Epithelial cell of proximal tubule (primary cell): Measurements from ENCODE around the gene TNFAIP6. TPM values are rescaled to one million over a fixed set of nuclear protein-coding genes. Genes with fewer than 3 reads are reported as not detected.
A peak's percentile ranks its signal among the peaks of the same experiment; 100 is the strongest.

Experiments used
- DNase-seq: peaks from one replicate; pipeline ENCODE4 v3.0.0-alpha.2; 2011; ENCODE audit warnings: low read depth
- H3K4me3 ChIP-seq: 2 replicates; pipeline ENCODE4 v1.5.1; 2011; ENCODE audit warnings: low read depth, mild to moderate bottlenecking, low read length
- CTCF ChIP-seq: conservative IDR thresholded peaks from 2 replicates; pipeline ENCODE4 v1.5.1; 2012; ENCODE audit warnings: low read depth, mild to moderate bottlenecking, low read length
- total RNA-seq: library from RNA; depleted of rRNA; stranded (reverse); fragments of >200 nt; gene quantifications from 2 replicates; pipeline ENCODE4 v1.2.3, GENCODE V29; 2015

Gene TNFAIP6
- total RNA-seq, 1 donor from 2014 or later: 3.1 TPM

GRCh38 chr2:151347294-151347693 lies 10.1 kb upstream of the TNFAIP6 start:
- no peak for DNase-seq
- no peak overlapping the region for H3K4me3 ChIP-seq
- TF ChIP-seq CTCF: no peak

GRCh38 chr2:151347906-151348305 lies 9.5 kb upstream of the TNFAIP6 start:
- TF ChIP-seq CTCF: no peak
- no peak for DNase-seq

GRCh38 chr2:151350579-151351195 lies 6.7 kb upstream of the TNFAIP6 start:
- no peak overlapping the region for H3K4me3 ChIP-seq
- DNase-seq: no peak
- TF ChIP-seq CTCF: no peak

More at GRCh38 chr2:151347906-151348305, 9.5 kb upstream of the TNFAIP6 start:
- H3K4me3 ChIP-seq: no peak overlapping the region

GRCh38 chr2:151353995-151354394 lies 3.4 kb upstream of the TNFAIP6 start:
- DNase-seq: no peak
- H3K4me3 ChIP-seq: no peak overlapping the region
- no peak for TF ChIP-seq CTCF

GRCh38 chr2:151354807-151355206 lies 2.6 kb upstream of the TNFAIP6 start:
- DNase-seq: no peak
- no peak overlapping the region for H3K4me3 ChIP-seq
- TF ChIP-seq CTCF: no peak

GRCh38 chr2:151358166-151358970 lies 976 bp downstream of the TNFAIP6 start:
- H3K4me3 ChIP-seq: peak overlapping the region; percentile 46
- DNase-seq: no peak

More at GRCh38 chr2:151358166-151358970, 976 bp downstream of the TNFAIP6 start:
- no peak for TF ChIP-seq CTCF
